ENCODE results near the gene CD96.

CD96 gene

DNA sequence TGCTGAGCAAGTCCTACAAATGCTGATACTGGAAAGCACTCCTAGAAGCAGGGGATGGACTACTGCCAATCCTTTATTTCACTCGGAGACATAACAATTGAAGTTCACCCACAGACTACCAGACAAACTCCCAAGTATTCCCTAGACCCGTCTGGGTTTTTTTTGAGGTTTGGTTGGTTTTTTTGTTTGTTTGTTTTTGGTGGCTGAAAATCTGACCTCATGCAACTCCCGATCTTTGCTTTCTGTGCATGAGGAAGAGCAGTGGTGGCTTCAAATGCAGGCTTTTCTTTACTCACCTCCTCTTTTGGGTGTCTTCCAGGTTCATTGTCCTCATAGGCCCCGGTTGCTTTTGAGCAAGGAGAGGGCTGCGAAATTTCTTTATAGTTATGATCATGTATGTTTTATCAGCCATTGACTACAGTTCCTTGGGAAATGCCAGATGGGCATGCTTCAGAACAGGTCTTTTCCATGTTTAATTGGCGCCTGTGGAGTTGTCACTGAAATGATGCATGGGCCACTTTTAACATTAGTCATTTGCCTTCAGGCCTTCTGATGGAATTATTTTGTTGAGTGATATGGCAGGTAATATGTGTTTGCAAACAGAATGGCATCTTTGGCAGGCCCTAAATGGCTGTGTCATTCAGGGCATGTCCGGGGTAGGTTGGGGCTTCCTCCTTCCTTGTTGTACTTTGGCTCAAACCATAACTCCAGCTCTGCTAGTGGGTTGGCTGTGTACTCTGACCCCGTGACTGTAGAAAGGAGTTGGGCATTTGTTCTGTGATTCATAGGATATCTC, 134.4 kb downstream of the CD96 start:
- DNase-seq (ENCODE audit: low spot score) = no peak

DNA sequence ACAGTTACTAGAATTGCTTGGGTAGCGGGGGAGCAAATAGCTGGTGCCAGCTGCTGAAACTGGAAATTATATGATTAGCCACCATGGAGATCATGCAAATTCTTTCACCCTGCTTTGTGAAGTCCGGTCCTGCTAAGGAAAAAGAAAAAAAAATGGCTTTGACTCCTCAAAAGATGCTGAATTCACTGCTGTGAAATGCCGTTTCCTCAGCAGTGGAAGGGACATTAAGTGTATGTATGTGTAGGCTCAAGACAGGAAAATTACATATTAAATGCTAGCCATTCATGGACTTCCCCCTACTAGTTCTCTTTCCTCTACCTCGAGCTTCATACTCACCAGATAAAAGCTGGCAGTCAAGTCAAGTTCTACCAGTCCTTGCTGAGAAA, 135.0 kb downstream of the CD96 start:
- DNase-seq (ENCODE audit: low spot score) = no peak

- no peak for DNase-seq (ENCODE audit: low spot score)
These were observed 139.8 kb downstream of the CD96 start for GRCh38 chr3:111681661-111682426.

DNA sequence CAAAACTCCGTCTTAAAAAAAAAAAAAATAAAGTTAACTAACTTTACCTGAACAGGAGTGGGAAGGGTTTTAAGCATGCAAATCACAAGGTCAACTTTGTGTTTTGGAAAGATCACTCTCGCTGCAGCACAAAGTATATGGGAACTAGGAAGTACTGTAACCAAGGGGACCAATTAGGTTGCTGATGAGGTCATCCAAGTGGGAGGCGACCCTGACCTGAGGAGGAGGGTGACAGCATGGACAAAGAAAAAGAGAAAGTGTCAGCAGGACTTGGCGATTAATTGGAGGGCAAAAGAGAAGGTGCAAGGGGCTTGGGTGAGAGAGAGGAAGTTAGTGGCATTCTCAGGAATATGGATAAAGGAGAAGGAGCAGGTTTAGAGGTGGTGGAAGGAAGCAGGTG, 142.6 kb downstream of the CD96 start:
- no peak for DNase-seq (ENCODE audit: low spot score)

GRCh38 chr3:111688190-111688800, 146.3 kb downstream of the CD96 start:
- DNase-seq (ENCODE audit: low spot score) = no peak

DNA sequence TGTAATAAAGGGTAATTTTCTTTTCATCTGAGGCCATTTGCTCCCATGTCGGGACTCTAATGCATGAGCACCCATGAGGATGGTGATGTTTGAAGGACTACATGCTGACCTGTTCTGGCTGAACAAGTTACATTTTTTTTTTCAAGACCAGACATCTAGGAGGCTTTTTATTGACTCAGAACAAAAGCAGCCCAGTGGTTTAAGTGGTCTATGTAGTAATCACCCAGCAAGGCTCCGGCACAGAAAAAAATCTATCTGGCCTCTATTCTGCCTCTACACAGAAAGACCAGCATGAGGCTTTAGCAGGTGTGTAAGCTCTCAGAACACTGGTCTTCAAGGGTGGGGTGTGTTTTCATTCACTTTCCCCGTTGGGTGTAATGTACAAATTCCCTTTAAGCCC, 148.2 kb downstream of the CD96 start:
- DNase-seq (ENCODE audit: low spot score) = peak; percentile 64

- peak; percentile 67 for DNase-seq (ENCODE audit: low spot score)
These were observed 149.4 kb downstream of the CD96 start for GRCh38 chr3:111691293-111691909.

DNA sequence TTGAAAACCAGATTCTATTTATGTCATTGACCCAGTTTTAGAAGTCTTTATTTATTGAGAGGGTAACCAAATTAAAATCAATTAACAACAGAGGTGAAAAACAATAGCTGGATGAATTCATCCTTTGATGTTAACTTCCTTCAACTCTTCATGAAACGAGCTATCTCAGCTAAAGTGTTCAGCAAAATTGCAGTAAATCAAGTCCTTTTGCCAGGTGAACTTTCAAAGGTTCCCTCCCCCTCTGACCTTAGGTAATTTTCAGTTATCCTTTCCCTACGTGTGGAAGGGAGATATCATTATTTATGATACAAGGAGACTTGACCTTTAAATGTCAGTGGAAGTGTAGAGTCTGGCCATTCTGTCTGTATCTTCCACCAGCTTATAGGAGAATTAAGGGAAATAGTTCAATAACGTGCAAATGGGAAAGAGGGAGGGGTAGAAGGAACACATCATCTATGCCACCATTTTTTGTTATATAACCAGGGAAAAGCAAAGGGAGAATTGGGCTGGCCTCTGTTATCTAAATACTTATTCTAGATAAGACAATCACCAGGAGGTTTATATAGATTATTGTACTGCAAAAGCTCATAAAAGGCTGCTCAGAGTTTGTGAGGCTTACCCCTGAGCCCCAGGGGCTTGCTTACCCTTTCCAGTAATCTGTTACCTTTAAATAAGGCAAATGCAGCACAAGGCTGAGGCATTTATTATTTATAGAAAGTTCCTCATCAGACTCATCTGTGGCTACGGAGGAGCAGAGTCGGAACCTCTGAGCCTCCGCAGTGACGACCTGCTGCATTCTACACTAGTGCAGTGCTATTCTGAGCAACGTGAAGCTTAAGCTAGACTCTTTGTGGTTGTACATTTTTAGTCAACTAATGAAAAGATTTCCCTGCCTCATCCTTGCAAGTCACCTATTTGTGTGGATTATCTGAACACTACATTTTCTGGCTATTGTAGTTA, 150.9 kb downstream of the CD96 start:
- DNase-seq (ENCODE audit: low spot score) = no peak

- no peak for DNase-seq (ENCODE audit: low spot score)
These were observed 152.5 kb downstream of the CD96 start for GRCh38 chr3:111694471-111694870.

DNA sequence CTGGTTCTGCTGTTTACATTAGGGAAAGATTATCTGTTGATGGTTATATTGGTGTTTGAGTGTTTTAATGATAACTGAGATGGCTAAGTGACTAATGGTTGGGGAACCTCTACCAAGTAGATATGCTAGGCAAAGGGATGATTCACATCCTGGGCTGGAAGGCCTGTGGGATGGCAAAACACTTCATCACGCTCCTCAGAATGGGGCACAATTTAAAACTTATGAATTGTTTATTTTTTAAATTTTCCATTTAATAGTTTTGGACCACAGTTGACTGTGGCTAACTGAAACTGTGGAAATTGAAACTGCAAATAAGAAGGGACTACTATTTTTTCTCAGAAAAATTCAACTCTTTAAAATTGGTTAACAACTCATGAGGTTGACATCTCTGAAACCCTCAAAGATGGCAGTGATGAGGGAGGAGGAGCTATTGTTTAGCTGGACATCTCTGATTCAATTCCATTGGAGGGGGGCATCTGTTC, 153.7 kb downstream of the CD96 start:
- DNase-seq (ENCODE audit: low spot score) = peak; percentile 64

- no peak for DNase-seq (ENCODE audit: low spot score)
These were observed 158.1 kb downstream of the CD96 start for GRCh38 chr3:111700054-111700453.

- no peak for DNase-seq (ENCODE audit: low spot score)
These were observed 159.4 kb downstream of the CD96 start for GRCh38 chr3:111701292-111701906.

All from AG20443 (cell line).